Suprapubic skin (tissue), 4 donors: ENCODE data around the gene CNTN2. TPM values are rescaled to one million over a fixed set of nuclear protein-coding genes. Genes with fewer than 3 reads are reported as not detected.

Experiments
- DNase-seq, 2 donors: peaks; one replicate each; pipeline ENCODE4 v3.0.0-alpha.2; 2019; ENCODE audit warnings: low spot score in 2 of 2
- H3K27ac ChIP-seq: fragments of 200-600 bp; sonication (generic); one replicate; pipeline ENCODE4 v1.5.1; 2019
- H3K27me3 ChIP-seq: fragments of 200-600 bp; sonication (generic); one replicate; pipeline ENCODE4 v1.5.1; 2019
- H3K36me3 ChIP-seq: fragments of 200-600 bp; sonication (generic); one replicate; pipeline ENCODE4 v1.5.1; 2019
- H3K4me1 ChIP-seq: fragments of 200-600 bp; sonication (generic); one replicate; pipeline ENCODE4 v1.5.1; 2019
- H3K4me3 ChIP-seq: fragments of 200-600 bp; sonication (generic); one replicate; pipeline ENCODE4 v1.5.1; 2019; ENCODE audit warnings: mild to moderate bottlenecking
- H3K9me3 ChIP-seq: fragments of 200-600 bp; sonication (generic); one replicate; pipeline ENCODE4 v1.5.1; 2019
- EP300 ChIP-seq: sonication (generic); formaldehyde crosslinking; IDR thresholded peaks from one replicate; pipeline ENCODE4 v1.6.1; 2017; ENCODE audit warnings: antibody characterized with exemption
- POLR2A ChIP-seq, 2 donors: fragments of 450-650 bp; IDR thresholded peaks; one replicate each; pipeline ENCODE4 v1.6.1; 2017; ENCODE audit warnings: antibody characterized with exemption in 2 of 2, mild to moderate bottlenecking in 2 of 2, moderate library complexity in 2 of 2
- POLR2AphosphoS5 ChIP-seq, 3 donors: sonication (generic); formaldehyde crosslinking; IDR thresholded peaks; one replicate each; pipeline ENCODE4 v1.6.1; 2017; ENCODE audit warnings: antibody characterized with exemption in 3 of 3
- WGBS: methylation state at CpG from one replicate; pipeline ENCODE4 v1.1.5; 2018; 5-methylcytosine and 5-hydroxymethylcytosine counted together
- total RNA-seq, 4 donors: library from RNA; depleted of rRNA; stranded (reverse); fragments of >200 nt; gene quantifications; one replicate each; pipeline ENCODE4 v1.1.0, GENCODE V29; 2016
- TF ChIP-seq, protein P1 (sequence below), 2 donors: fragments of 200-600 bp in 1 of 2; fragments of 450-650 bp in 1 of 2; sonication (generic) in 1 of 2; IDR thresholded peaks; one replicate each; pipeline ENCODE4 v1.5.1; 2016 to 2019; ENCODE audit warnings: antibody characterized with exemption in 2 of 2, mild to moderate bottlenecking in 1 of 2, moderate library complexity in 1 of 2

CNTN2 gene
- total RNA-seq, 4 donors from 2014 or later = 0.68 to 13.3 (median 1.7) TPM

DNA sequence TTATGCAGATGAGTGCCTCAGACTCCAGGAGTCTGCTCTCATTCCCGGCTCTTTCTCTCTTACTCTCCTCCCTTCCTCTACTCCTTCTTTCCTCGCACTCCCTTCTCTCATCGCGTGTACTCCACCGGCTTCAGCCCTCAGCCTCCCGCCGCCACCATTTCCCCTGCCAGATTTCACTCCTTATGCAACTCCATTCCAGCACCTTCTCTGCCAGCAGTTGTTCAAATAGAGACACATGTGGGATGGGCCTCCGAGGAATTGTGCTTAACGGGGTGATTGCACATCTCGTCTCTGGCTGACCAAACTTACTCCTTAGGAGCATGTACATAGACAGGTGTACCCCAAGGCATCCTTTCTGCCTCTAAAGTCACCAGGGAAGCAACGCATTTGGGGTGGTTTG, 2.1 kb downstream of the CNTN2 start:
- Histone ChIP-seq H3K9me3 (no peaks in the 10 kb centered on the region), H3K4me3 (no peak overlapping the region), H3K36me3 (no peaks in the 10 kb centered on the region), H3K27ac (no peak overlapping the region), H3K4me1 (peaks cover 9% of the 10 kb centered on the region), H3K27me3 (peaks cover 79% of the 10 kb centered on the region)
- TF ChIP-seq POLR2A (IDR thresholded peaks at IDR 0.05) = no peak
- no peak for TF ChIP-seq EP300
- TF ChIP-seq, protein P1, sequence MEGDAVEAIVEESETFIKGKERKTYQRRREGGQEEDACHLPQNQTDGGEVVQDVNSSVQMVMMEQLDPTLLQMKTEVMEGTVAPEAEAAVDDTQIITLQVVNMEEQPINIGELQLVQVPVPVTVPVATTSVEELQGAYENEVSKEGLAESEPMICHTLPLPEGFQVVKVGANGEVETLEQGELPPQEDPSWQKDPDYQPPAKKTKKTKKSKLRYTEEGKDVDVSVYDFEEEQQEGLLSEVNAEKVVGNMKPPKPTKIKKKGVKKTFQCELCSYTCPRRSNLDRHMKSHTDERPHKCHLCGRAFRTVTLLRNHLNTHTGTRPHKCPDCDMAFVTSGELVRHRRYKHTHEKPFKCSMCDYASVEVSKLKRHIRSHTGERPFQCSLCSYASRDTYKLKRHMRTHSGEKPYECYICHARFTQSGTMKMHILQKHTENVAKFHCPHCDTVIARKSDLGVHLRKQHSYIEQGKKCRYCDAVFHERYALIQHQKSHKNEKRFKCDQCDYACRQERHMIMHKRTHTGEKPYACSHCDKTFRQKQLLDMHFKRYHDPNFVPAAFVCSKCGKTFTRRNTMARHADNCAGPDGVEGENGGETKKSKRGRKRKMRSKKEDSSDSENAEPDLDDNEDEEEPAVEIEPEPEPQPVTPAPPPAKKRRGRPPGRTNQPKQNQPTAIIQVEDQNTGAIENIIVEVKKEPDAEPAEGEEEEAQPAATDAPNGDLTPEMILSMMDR (IDR thresholded peaks at IDR 0.05) = no peak
- no peak for TF ChIP-seq POLR2AphosphoS5 (IDR thresholded peaks at IDR 0.05)
- 29% methylated on average over 11 of the region's 11 CpGs for WGBS
- DNase-seq = no peak

DNA sequence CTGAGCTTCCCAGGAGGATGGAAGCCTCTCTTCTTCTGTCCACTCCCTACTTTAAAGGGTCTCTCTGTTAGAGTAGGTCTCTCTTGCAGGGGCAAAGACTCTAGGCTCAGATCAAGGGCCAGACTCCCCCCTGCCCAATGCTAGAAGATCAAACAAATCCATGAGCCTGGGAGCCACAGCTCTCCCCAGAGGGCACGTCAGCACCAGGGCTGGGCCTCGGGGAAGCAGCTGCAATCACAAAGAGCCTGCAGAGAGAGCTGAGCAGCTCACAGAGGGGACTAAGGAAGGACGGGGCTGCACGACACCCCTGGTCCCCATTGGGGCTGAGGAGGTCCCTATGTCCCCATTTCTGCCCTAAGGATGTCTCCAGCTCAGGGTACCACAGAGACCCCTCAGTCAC, 3.9 kb downstream of the CNTN2 start:
- H3K9me3 ChIP-seq = no peaks in the 10 kb centered on the region
- WGBS = 40% methylated on average over 3 of the region's 4 CpGs
- no peak for DNase-seq
- no peaks in the 10 kb centered on the region for H3K36me3 ChIP-seq
- H3K4me1 ChIP-seq = peaks cover 9% of the 10 kb centered on the region
- H3K4me3 ChIP-seq = no peak overlapping the region
- H3K27ac ChIP-seq = no peak overlapping the region
- TF ChIP-seq EP300 (no peak), POLR2AphosphoS5 (IDR thresholded peaks at IDR 0.05) (no peak), POLR2A (IDR thresholded peaks at IDR 0.05) (no peak)
- TF ChIP-seq, protein P1 (IDR thresholded peaks at IDR 0.05) = no peak
- peaks cover 66% of the 10 kb centered on the region for H3K27me3 ChIP-seq

DNA sequence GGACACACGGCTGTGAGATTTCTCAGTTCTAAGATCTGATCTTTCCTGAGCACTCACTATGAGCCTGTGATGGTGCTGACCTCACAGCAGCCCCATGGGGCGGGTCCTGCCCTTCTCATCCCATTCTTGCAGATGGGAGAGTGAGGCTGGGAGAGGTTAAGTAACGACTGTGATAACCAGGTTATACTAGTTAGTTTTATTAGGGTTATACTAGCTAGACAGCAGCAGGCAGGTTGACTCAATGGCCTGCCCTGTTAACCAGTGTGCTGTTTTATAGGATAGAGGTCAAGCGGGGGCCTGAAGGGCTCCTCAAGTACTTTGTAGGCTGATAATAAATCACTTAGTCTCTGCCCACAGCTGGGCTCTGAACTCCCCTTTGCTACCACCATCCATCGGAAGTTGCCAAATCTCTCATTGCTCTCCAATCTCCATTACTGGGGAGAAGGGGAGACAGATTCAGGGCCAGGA, 4.8 kb downstream of the CNTN2 start:
- H3K27me3 ChIP-seq = peaks cover 57% of the 10 kb centered on the region
- no peak overlapping the region for H3K4me3 ChIP-seq
- whole genome bisulfite sequencing = 80% methylated on average over 5 of the region's 5 CpGs
- TF ChIP-seq, protein P1 (IDR thresholded peaks at IDR 0.05) = no peak
- no peak for TF ChIP-seq EP300
- no peak for TF ChIP-seq POLR2A (IDR thresholded peaks at IDR 0.05)
- no peak for TF ChIP-seq POLR2AphosphoS5 (IDR thresholded peaks at IDR 0.05)
- H3K4me1 ChIP-seq = peaks cover 7% of the 10 kb centered on the region
- no peak for DNase-seq
- no peaks in the 10 kb centered on the region for H3K36me3 ChIP-seq
- no peak overlapping the region for H3K27ac ChIP-seq
- no peaks in the 10 kb centered on the region for H3K9me3 ChIP-seq

DNA sequence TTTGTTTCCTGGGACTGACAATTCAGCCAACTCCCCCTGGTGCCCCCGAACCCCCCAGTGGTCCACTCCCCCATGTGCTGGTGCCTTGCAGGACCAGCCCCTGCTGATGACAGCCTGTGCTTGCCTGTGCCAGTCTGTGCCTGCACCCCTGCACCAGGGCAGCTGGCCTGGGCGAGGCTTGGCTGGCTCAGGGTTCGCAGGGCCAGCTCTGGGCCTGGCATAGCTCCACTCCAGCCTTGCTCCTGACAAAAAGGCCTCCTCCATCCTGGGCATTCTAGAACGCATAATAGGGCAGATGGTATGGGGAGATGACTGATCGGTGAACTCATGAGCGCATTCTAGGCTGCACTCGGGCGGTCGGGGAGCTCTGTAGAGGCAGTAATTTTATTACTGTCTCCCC, 5.4 kb downstream of the CNTN2 start:
- no peak for TF ChIP-seq POLR2A (IDR thresholded peaks at IDR 0.05)
- TF ChIP-seq POLR2AphosphoS5 (IDR thresholded peaks at IDR 0.05) = no peak
- no peak for TF ChIP-seq EP300
- TF ChIP-seq, protein P1 (IDR thresholded peaks at IDR 0.05) = no peak
- Histone ChIP-seq H3K9me3 (no peaks in the 10 kb centered on the region), H3K4me3 (no peak overlapping the region), H3K36me3 (no peaks in the 10 kb centered on the region), H3K4me1 (peaks cover under 1% of the 10 kb centered on the region), H3K27ac (no peak overlapping the region), H3K27me3 (peaks cover 51% of the 10 kb centered on the region)
- 73% methylated on average over 8 of the region's 9 CpGs for WGBS
- no peak for DNase-seq

DNA sequence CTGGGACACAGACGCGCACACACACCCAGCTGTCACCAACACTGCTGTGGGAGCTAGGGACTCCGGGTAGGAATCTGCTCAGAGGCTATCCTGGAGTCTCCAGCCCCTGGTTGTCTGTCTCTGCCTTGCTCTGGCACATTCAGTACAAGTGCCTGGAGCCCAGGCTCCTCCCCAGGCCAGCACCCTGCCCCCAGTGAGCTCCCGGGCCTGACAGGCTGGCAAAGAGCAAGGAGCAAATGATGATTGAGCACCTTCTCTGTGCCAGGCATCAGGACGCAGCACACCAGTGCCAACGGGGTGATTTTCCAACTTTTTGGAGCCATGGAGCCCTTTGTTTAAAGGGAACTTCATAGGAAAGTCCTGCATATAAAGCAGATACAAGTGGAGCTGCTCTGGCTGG, 6.5 kb downstream of the CNTN2 start:
- H3K9me3 ChIP-seq = no peaks in the 10 kb centered on the region
- TF ChIP-seq, protein P1 (IDR thresholded peaks at IDR 0.05) = no peak
- TF ChIP-seq POLR2AphosphoS5 (IDR thresholded peaks at IDR 0.05) (no peak), POLR2A (IDR thresholded peaks at IDR 0.05) (no peak), EP300 (no peak)
- 31% methylated on average over 3 of the region's 6 CpGs for WGBS
- H3K27me3 ChIP-seq = peaks cover 40% of the 10 kb centered on the region
- H3K4me1 ChIP-seq = no peaks in the 10 kb centered on the region
- H3K4me3 ChIP-seq = no peak overlapping the region
- no peak overlapping the region for H3K27ac ChIP-seq
- H3K36me3 ChIP-seq = no peaks in the 10 kb centered on the region
- DNase-seq = no peak
